HG02610 (cell line): ENCODE results near the gene ARHGEF11.
"Not testable (repeated sequence)": the region's sequence is repeated elsewhere in the genome, so short reads cannot be mapped to it uniquely, and the experiment has no call there.

Experiments
- ATAC-seq: cut with Tn5 transposase; IDR thresholded peaks from one replicate; pipeline ENCODE4 v1.9.1; 2021; ENCODE audit warnings: mild to moderate bottlenecking, moderate library complexity; ENCODE audit not compliant: unreplicated experiment

Gene ARHGEF11

DNA sequence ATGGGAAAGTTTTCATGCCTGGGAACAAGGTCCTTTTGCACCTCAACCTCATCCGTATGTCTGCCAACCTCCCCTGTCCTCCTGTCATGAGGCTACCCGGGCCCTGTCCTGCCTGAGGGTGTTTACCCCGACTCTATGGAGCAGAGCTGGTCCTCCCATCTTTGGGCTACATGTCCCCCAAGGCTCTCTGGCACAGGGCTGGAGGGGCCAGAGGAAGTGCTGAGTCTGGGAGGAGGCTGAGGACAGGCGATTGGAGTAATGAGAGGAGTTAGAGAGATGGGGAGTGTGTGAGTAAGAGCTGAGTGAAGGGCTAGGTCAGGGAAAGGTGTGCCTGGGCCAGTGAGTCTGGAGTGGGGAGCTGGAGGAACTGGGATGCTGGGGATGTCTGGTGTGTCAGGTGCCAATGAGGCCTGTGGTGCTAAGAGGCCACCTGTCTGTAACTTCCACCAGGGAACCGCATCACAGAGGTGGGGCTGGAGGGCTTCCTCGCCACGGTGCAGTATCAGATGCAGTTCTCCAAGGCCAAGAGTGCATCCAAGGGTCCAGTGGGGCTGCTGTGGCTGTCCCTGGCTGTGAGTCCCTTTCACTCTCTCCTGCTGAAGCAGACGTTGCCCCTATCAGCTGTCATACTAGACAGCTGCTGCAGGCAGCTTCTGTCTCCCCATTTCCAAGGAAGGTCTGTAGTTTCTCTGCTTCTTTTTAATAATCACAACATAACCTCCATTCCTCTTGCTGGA is 113.4 kb downstream of the ARHGEF11 start:
- ATAC-seq, result no peak

- no peak for ATAC-seq
Observed at GRCh38 chr1:156931211-156931952, 114.2 kb downstream of the ARHGEF11 start.

- ATAC-seq, result no peak
Observed at GRCh38 chr1:156930483-156930882, 115.1 kb downstream of the ARHGEF11 start.

- ATAC-seq, result no peak
Observed at GRCh38 chr1:156929596-156930238, 115.8 kb downstream of the ARHGEF11 start.

DNA sequence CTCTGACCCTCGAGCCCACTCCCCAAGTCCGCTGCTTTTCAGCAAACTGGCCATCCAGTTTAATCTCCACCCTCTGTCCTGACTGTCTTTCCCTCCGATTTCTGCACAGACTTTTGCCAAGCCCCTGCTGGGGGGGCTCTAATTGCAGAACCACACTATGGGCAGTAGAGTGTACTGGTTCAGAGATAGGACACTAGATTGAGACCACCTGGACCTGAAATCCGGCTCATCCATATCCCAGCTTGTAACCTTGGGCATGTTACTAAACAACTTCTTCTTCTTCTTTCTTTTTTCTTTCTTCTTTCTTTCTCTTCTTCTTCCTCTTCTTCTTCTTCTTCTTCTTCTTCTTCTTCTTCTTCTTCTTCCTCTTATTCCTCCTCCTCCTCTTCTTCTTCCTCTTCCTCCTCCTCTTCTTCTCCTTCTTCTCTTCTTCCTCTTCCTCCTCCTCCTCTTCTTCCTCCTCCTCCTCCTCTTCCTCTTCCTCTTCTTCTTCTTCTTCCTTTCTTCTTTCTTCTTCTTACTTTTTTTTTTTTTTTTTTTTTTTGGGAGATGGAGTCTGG is 117.4 kb downstream of the ARHGEF11 start:
- no peak for ATAC-seq

DNA sequence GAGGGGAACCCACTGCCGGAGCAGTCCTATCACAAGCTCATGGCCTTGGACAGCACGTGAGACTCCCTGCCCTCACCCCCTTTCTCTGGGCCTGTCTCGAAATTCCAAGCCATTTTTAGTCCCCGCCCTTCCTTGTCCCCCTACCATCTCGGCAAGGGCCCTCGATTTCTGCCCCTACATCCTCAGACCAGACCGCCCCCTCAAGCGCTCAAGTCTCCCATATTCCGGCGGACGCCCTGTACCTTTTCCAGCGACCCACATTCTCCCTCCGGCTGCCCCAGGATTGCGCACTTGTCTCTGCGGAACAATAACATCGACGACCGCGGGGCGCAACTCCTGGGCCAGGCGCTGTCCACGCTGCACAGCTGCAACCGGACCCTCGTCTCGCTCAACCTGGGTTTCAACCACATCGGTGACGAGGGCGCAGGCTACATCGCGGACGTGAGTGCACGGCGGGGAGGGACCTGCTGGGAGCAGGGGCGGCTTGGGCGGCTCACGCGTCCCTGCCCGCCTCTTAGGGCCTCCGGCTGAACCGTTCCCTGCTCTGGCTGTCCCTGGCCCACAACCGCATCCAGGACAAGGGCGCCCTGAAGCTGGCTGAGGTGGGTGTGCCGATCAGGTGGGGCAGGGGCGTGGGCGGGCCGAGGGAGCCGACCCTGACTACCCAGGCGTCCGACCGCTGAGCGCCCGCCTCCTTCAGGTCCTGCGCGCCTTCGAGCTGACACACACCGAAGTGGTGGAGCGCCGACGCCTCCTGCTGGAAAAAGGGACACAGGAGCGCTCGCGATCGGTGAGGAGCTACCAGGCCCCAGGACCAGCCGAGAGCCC is 118.1 kb downstream of the ARHGEF11 start:
- ATAC-seq, result no peak

DNA sequence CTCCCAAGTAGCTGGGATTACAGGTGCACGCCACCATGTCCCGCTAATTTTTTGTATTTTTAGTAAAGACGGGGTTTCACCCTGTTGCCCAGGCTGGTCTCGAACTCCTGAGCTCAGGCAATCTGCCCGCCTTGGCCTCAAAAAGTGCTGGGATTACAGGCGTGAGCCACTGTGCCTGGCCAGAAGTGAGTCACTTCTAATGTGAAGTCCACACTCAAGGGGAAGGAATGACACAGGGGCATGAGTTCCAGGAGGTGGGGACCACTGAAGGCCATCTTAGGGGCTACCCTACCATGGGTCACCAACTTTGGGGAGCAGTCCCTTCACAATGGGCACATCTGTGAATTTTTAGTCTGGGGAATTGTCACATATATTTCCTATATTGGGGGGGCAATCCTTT is 118.8 kb downstream of the ARHGEF11 start:
- ATAC-seq, result not testable (repeated sequence)

GRCh38 chr1:156926175-156926574 is 119.4 kb downstream of the ARHGEF11 start:
- ATAC-seq, result no peak

GRCh38 chr1:156925154-156926010 is 120.2 kb downstream of the ARHGEF11 start:
- no peak for ATAC-seq

- ATAC-seq, result no peak
Observed at GRCh38 chr1:156924478-156925153, 120.9 kb downstream of the ARHGEF11 start.

DNA sequence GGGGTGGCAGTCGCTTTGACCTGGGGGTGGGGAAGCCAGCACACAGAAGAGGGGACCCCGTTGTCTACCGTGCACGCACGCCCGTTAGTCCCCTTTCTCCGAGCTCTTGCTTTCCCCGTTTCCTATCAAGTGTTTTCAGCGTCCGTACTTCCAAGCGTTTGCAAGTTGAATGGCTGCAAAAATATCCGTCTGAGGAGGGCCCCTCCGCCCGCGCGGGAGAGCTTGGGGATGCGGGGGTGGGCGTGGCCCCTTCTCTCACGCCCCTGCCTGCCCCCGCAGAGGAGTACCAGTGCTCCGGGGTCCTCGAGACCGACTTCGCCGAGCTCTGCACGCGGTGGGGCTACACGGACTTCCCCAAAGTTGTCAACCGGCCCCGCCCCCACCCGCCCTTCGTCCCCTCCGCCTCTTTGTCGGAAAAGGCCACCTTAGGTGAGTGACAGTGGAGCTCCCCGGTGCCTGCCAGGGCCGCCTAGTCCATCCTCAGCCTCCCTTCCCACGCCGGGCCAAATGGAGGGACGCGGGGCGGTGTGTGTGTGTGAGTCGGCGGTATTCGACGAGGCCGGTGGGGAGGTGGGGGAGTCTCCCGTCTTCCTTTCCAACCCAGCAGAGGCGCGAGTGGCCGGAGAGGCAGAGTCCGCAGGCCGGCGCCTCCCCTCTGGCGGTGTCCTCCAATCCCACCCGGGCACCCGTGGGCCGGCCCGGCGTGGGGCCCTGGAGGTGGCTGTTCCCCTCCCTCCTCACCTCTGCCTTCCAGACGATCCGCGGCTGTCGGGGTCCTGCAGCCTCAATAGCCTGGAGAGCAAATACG is 121.7 kb downstream of the ARHGEF11 start:
- ATAC-seq, result no peak

GRCh38 chr1:156922986-156923669 is 122.4 kb downstream of the ARHGEF11 start:
- no peak for ATAC-seq

- ATAC-seq, result no peak
Observed at GRCh38 chr1:156921053-156921529, 124.5 kb downstream of the ARHGEF11 start.

DNA sequence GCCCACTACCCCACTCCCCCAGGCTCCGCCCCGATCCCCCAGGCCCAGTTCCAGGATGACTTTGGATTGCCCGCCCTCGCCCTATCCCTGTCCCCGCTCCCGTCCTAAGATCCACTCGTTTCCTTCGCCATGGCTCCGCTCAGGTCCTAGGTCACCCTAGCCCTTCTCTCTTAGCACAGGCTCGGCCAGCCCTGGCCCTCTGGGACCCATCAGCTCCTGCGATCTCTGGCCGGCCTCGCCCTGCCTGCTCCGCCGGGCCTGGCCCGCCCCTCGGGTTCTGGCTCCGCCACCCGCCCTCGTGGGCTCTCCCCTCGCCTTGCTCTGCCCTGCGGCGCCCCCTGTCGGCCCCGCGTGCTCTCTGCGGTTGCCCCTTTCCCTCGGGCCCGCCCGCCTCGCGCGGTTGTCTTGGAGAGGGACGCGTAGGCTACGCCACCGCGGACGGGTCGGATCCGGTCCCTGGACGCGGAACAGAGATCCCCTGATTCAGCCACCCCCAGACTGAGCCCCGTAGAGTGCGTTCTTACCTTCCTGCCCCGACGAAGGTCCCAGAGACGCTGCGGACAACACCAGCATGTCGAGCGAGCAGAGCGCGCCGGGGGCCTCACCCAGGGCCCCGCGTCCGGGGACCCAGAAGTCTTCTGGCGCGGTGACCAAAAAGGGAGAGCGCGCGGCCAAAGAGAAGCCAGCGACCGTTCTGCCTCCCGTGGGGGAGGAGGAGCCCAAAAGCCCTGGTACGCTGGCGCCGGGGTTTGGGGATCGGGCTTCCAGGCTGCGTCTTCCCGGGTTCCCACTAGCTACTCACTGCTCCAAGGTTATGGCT is 125.1 kb downstream of the ARHGEF11 start, which contains the start of gene LRRC71:
Gene LRRC71 (plus strand): TSS at position 400 of the 820 bp plus-strand sequence. CDS start 172 bp downstream, at position 572.
- no peak for ATAC-seq

- ATAC-seq, result no peak
Observed at GRCh38 chr1:156914440-156914856, 131.1 kb downstream of the ARHGEF11 start.

DNA sequence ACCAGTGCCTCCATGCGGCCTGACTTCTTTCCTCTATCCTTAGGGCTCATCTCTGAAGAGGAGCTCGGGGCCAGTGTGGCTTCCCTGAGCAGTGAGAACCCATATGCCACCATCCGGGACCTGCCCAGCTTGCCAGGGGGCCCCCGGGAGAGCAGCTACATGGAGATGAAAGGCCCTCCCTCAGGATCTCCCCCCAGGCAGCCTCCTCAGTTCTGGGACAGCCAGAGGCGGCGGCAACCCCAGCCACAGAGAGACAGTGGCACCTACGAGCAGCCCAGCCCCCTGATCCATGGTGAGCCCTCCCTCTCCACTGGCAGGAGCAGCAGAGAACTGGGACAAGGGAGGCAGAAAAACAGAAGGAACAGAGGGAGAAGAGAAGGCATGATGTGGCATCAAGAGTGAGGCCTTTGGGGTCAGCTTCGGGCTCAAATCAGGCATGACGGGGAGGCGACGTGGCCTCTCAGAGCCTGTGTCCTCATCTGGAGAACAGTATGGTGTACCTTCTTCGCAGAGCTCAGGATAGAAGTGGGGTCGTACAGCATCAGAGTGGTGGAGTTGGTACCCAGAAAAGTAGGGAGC is 131.6 kb downstream of the ARHGEF11 start:
- no peak for ATAC-seq
